Epithelial cell of alveolus of lung (primary cell): ENCODE measurements around the gene PLN. TPM values are rescaled to one million over a fixed set of nuclear protein-coding genes. Genes with fewer than 3 reads are reported as not detected.

Experiments used
- total RNA-seq: library from RNA; depleted of rRNA; stranded (reverse); fragments of >200 nt; gene quantifications from 2 replicates; pipeline ENCODE4 v1.2.1, GENCODE V29; 2015

Gene PLN
- not detected in 2 replicates for total RNA-seq

DNA sequence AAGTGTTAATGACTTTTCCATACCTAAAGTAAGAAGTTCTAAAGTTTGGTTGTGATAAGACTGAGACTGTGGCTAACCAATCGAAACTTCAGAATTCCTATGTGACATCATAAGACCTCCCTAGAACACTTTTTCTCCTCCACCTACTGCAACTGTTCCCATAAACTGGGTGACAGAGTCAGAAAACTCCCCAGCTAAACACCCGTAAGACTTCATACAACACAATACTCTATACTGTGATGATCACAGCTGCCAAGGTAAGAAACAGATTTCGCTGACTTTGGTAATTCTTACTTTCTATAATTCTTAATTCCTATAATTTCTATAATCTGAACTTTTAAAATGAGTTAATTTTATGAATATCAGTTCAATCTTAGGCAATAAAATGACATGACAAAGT, at the start of gene PLN:
PLN (plus strand) TSS at position 161 of the 400 bp plus-strand sequence. CDS start 10,626 bp downstream, outside the sequence.

Other genes with a start within 250 kb of the PLN start
- gene CEP85L, start 103.3 kb downstream of the PLN start, total RNA-seq: 9.7 and 14.5 TPM in 2 replicates